ENCODE data around the gene KIF1B.

Gene KIF1B

DNA sequence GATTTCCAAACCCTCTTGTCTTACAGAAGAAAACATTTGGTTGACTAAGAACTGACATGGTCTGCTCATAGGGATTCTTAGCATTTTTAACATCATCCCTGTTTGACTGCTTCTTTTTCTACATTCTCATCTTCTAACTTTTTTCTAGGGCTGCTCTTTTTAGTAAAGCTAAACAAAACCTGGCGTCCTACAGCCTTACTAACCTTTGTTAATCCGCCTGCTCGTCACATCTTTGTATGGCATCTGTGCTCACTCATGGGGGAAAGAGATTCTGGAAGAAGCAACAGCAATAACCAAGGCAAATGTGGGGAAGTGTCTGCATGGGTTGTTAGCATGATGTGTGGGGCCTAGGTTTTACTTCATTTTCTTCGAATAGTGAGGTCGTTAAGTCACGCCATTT is 92.0 kb downstream of the KIF1B start:
- H3K27ac ChIP-seq: no peak overlapping the region
- TF ChIP-seq, protein P1, sequence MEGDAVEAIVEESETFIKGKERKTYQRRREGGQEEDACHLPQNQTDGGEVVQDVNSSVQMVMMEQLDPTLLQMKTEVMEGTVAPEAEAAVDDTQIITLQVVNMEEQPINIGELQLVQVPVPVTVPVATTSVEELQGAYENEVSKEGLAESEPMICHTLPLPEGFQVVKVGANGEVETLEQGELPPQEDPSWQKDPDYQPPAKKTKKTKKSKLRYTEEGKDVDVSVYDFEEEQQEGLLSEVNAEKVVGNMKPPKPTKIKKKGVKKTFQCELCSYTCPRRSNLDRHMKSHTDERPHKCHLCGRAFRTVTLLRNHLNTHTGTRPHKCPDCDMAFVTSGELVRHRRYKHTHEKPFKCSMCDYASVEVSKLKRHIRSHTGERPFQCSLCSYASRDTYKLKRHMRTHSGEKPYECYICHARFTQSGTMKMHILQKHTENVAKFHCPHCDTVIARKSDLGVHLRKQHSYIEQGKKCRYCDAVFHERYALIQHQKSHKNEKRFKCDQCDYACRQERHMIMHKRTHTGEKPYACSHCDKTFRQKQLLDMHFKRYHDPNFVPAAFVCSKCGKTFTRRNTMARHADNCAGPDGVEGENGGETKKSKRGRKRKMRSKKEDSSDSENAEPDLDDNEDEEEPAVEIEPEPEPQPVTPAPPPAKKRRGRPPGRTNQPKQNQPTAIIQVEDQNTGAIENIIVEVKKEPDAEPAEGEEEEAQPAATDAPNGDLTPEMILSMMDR (IDR thresholded peaks at IDR 0.05): no peak
- TF ChIP-seq ZFX (IDR thresholded peaks at IDR 0.05; ENCODE audit: borderline replicate concordance): no peak

DNA sequence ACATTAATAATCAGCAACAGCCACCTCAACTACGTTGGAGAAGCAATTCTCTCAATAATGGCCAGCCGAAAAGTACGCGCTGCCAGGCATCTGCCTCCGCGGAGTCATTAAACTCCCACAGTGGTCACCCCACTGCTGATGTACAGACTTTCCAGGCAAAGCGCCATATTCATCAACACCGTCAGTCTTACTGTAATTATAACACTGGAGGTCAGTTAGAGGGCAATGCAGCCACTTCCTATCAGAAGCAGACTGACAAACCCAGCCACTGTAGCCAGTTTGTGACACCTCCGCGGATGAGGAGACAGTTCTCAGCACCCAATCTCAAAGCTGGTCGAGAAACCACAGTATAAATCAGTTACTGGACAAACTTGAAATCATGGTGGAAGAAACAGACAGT is 93.9 kb downstream of the KIF1B start:
- no peak overlapping the region for H3K27ac ChIP-seq
- TF ChIP-seq, protein P1 (IDR thresholded peaks at IDR 0.05): no peak
- no peak for TF ChIP-seq ZFX (IDR thresholded peaks at IDR 0.05; ENCODE audit: borderline replicate concordance)

DNA sequence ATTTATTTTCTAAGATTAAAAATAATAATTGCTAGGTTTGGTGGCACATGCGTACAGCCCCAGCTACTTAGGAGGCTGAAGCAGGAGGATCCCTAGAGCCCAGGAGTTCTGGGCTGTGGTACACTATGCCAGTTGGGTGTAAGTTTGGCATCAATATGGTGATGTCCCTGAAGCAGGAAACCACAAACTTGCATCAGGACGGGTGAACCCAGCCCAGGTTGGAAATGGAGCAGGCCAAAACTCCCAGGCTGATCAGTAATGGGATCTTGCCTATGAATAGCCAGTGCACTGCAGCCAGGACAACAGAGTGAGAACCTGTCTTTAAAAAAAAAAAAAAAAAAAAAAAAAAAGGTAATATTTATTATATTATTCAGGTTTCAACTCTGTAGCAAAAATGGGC is 96.1 kb downstream of the KIF1B start:
- no peak overlapping the region for H3K27ac ChIP-seq
- TF ChIP-seq ZFX (IDR thresholded peaks at IDR 0.05; ENCODE audit: borderline replicate concordance): no peak

DNA sequence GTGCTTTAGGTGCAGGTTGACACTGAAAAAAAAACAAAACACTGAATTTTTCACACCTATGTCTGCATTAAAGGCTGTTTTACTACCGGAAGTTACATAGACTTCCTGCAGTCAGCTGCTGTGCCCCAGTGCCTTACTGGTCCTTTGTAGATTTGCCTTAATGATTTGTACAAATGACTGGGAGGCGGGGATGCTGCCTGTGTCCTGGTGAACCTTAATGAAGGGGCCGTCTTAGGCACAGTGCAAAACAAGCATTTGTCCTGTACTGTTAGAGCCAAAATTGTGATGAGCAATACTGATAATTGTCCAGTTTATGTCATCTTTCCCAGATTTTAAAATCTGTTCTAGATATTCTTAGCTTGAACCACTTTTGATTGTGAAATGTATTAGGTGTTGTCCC is 97.6 kb downstream of the KIF1B start:
- TF ChIP-seq, protein P1 (IDR thresholded peaks at IDR 0.05): no peak
- TF ChIP-seq ZFX (IDR thresholded peaks at IDR 0.05; ENCODE audit: borderline replicate concordance): no peak
- no peak overlapping the region for H3K27ac ChIP-seq

DNA sequence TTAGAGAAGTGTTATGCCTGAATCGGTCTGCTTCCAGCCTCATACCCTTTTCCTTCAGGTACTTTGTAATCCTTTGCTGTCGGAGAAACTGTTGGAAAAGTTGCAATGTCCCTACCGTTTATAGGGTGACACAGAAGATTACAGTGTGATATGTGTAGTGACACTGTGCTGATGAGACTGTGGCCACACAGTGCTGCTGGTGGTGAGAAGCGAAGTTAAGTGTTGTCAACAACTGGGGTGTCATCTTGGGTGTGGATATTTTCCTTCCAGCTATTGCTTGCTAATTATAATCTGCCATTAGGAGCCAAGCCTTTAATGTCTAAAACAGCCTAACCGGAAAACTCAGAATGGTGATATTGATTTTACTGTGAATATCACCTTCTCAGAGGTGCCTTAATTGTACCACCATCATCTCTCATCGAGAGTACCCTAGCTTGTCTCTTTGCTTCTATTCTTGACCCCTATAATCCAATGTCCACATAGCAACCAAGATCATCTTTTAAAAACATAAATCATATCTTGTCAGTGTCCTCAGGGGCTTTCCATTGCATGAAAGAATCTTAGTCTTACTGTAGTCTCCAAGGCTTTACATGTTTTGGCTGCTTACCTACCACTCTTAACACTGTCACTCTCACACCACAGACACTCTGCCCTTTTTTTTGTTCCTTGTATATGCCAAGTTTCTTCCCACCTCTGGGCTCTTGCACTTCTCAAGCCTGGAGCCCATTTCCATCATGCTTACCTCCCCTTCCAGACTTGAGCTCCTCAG is 99.1 kb downstream of the KIF1B start:
- TF ChIP-seq ZFX (IDR thresholded peaks at IDR 0.05; ENCODE audit: borderline replicate concordance): no peak
- H3K27ac ChIP-seq: no peak overlapping the region

DNA sequence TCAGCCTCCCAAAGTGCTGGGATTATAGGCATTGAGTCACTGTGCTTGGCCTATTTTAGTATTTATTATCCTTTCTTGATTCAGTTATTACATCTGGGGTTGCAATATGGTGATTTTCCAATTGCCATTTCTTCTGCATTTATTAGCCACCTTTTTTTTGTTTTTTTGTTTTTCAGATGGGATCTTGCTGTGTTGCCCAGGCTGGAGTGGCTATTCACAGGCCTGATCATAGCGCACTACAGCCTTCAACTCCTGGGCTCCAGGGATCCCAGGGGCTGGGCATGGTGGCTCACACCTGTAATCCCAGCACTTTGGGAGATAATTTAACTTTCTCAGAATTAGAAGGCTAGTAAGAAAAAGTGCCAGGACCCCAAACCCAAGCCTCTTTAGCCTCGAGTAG is 106.4 kb downstream of the KIF1B start:
- no peak overlapping the region for H3K27ac ChIP-seq
- TF ChIP-seq, protein P1 (IDR thresholded peaks at IDR 0.05): no peak
- TF ChIP-seq ZFX (IDR thresholded peaks at IDR 0.05; ENCODE audit: borderline replicate concordance): no peak

DNA sequence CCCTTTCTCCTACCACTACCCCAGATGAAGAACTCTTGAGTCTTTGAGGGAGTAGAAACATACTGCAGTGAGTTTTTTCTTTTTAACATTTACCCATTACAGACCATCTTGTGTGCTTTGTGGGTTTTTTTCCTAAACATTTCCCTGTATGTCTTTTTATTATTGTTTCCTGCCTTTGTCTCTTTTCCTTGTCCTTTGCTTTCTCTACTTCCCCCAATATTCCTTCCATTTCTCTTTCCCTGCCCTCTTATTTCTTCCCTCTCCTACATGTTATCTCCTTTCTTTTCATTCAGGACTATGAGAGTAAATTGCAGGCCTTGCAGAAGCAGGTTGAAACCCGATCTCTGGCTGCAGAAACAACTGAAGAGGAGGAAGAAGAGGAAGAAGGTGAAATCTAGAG is 109.4 kb downstream of the KIF1B start:
- no peak overlapping the region for H3K27ac ChIP-seq
- no peak for TF ChIP-seq ZFX (IDR thresholded peaks at IDR 0.05; ENCODE audit: borderline replicate concordance)
- TF ChIP-seq, protein P1 (IDR thresholded peaks at IDR 0.05): no peak

DNA sequence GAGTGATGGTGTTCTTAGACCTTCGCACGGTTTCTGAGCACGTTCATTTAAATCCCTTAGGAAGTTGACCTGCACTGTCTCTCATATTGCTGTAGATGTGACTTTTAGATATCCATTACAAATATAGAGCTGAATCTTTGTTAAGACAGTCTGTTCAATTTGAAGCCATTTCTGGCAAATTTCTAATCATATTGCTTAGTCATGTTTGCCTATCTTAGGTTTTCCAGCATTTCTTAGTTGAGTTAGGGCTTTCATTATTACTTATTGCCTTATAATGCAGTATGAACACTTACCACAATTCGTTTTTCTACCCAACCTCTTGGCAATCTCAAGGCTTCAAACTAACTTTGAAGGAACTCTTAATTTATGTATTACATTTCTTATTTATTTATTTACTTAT is 110.0 kb downstream of the KIF1B start:
- no peak for TF ChIP-seq ZFX (IDR thresholded peaks at IDR 0.05; ENCODE audit: borderline replicate concordance)
- TF ChIP-seq, protein P1 (IDR thresholded peaks at IDR 0.05): no peak
- H3K27ac ChIP-seq: no peak overlapping the region

Data from 22Rv1 (cell line).